K562 (cell line): ENCODE data around the gene MEGF11.

Experiments used
- BCL6 ChIP-seq: fragments of 250-450 bp; sonication (Bioruptor Pico); IDR thresholded peaks from 2 replicates; pipeline ENCODE4 v1.4.0; 2020
- ERF ChIP-seq: fragments of 450-650 bp; formaldehyde crosslinking; IDR thresholded peaks from 2 replicates; pipeline ENCODE4 v1.4.0; 2020; ENCODE audit warnings: mild to moderate bottlenecking, mixed read lengths
- FOXM1 ChIP-seq, 2 experiments: fragments of 450-650 bp in 1 of 2; sonication (generic) in 1 of 2; formaldehyde crosslinking in 1 of 2; IDR thresholded peaks; 2 replicates each; pipeline versions ENCODE4 v1.6.1 to v1.9.0; 2017 to 2022; ENCODE audit warnings: low read depth in 2 of 2, mild to moderate bottlenecking in 2 of 2, missing genetic modification reagents in 1 of 2, moderate library complexity in 1 of 2
- HDGF ChIP-seq: fragments of 450-650 bp; IDR thresholded peaks from 2 replicates; pipeline ENCODE4 v1.6.1; 2016
- SP1 ChIP-seq: sonication (generic); formaldehyde crosslinking; IDR thresholded peaks from 2 replicates; pipeline ENCODE4 v1.8.1; 2022; ENCODE audit warnings: mild to moderate bottlenecking, missing genetic modification reagents
- XRCC3 ChIP-seq: fragments of 450-650 bp; IDR thresholded peaks from 2 replicates; pipeline ENCODE4 v1.6.1; 2017; ENCODE audit warnings: mild to moderate bottlenecking, moderate library complexity

DNA sequence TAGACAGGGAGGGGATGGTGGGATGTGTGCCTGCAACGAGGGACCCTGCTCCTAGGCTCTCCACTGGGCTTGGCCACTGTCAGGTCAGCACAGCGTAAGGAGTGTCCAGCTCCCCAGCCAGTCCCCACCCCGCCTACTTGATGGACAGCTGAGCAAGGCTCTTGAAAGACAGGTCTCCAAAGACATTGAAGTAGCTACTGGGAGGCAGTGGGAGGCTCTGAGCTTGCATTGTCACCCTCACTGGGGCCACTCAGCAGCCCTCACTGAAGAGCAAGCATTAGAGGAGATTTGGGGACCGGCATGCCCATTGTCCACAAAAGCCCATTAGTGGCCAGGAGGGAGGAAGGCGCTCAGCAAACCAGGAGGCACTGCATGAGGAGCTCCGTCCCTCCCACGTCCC lies 146.5 kb downstream of the MEGF11 start:
- TF ChIP-seq BCL6 (no peak), SP1 (CRISPR knock-in tag) (no peak), XRCC3 (no peak), ERF (CRISPR knock-in tag) (no peak), HDGF (no peak), FOXM1 (IDR thresholded peaks at IDR 0.05; ENCODE audit: low read depth) (no peak), FOXM1 (CRISPR knock-in tag; IDR thresholded peaks at IDR 0.05; ENCODE audit: low read depth) (no peak)
